K562 (cell line): ENCODE results near the gene FGF14. TPM values are rescaled to one million over a fixed set of nuclear protein-coding genes. Genes with fewer than 3 reads are reported as not detected.

ENCODE experiments used
- ATAC-seq: fragments of 200-7000 bp; cut with Tn5 transposase; 3 replicates; pipeline ENCODE4 v1.9.1; 2020; ENCODE audit warnings: moderate library complexity
- BruUV-seq: library from RNA; stranded (reverse); fragments of 400-500 nt; replicated peaks from 2 replicates; lab custom pipeline; 2021; lab: Mats Ljungman, UMichigan
- CTCF ChIA-PET: fragments of 300-600 bp; formaldehyde crosslinking; extraction: SDS; loops from one replicate; lab custom pipeline; 2021; ENCODE audit warnings: low intra/inter-chr PET ratio; lab: Yijun Ruan, JAX
- POLR2A ChIA-PET: fragments of 300-600, 350-650 bp; sonication (Branson Sonifier 250); formaldehyde crosslinking; extraction: SDS; loops from one replicate; lab custom pipeline; 2021; ENCODE audit warnings: antibody characterized with exemption, inconsistent platforms; lab: Yijun Ruan, JAX
- DNase-seq, 4 experiments: peaks; one replicate each; pipeline versions ENCODE4 v3.0.0 to v3.0.0-alpha.2; 2011 to 2018; ENCODE audit warnings: low spot score in 3 of 4, mixed read lengths in 3 of 4; ENCODE audit errors: extremely low read depth in 1 of 4
- FAIRE-seq: peaks from 2 replicates; lab custom pipeline; 2011; peaks lifted over from hg19 to GRCh38; lab: Jason Lieb, UNC
- H2AFZ ChIP-seq: 2 replicates; pipeline ENCODE4 v1.6.0; 2011; ENCODE audit warnings: low read depth, low read length, control low read depth, inconsistent platforms
- H3K27ac ChIP-seq: fragments of 200-600 bp; 3 replicates; pipeline ENCODE4 v1.8.0; 2011; ENCODE audit warnings: low read depth, mild to moderate bottlenecking, control low read depth, inconsistent platforms, low read length, moderate library complexity, mixed read lengths; ENCODE audit errors: extremely low read depth
- H3K27me3 ChIP-seq, 2 experiments: fragments of 300-600 bp in 1 of 2; 2 replicates in 1 of 2; 3 replicates in 1 of 2; pipeline versions ENCODE4 v1.6.0 to v1.8.0; 2011; ENCODE audit warnings: inconsistent platforms in 2 of 2, low read length in 2 of 2, mild to moderate bottlenecking in 1 of 2, mixed read lengths in 1 of 2, moderate library complexity in 1 of 2; ENCODE audit not compliant: control insufficient read depth in 2 of 2, insufficient read depth in 2 of 2
- H3K36me3 ChIP-seq: fragments of 300-600 bp; 3 replicates; pipeline ENCODE4 v1.8.0; 2011; ENCODE audit warnings: mild to moderate bottlenecking, low read length, inconsistent platforms; ENCODE audit not compliant: control insufficient read depth, insufficient read depth
- H3K4me1 ChIP-seq, 2 experiments: fragments of 200-600 bp in 1 of 2; replicated peaks in 1 of 2; 2 replicates in 1 of 2; 3 replicates in 1 of 2; pipeline versions ENCODE4 v1.5.1 to v1.8.0; 2011; ENCODE audit warnings: inconsistent platforms in 2 of 2, low read length in 2 of 2, mild to moderate bottlenecking in 1 of 2, mixed read lengths in 1 of 2, moderate library complexity in 1 of 2; ENCODE audit not compliant: control insufficient read depth in 2 of 2, insufficient read depth in 2 of 2
- H3K4me2 ChIP-seq: 2 replicates; pipeline ENCODE4 v1.6.1; 2011; ENCODE audit warnings: low read length, control low read depth, inconsistent platforms, mixed read lengths; ENCODE audit not compliant: insufficient read depth
- H3K4me3 ChIP-seq: fragments of 200-600 bp; sonication (generic), shearing (Covaris generic); 2 replicates; pipeline ENCODE4 v1.5.1; 2016; ENCODE audit warnings: control low read depth, inconsistent platforms
- H3K79me2 ChIP-seq: fragments of 200-600 bp; 3 replicates; pipeline ENCODE4 v1.8.0; 2011; ENCODE audit warnings: low read length, inconsistent platforms; ENCODE audit not compliant: control insufficient read depth, insufficient read depth
- H3K9ac ChIP-seq, 2 experiments: 2 replicates each; pipeline versions ENCODE4 v1.6.0 to v1.6.1; 2011; ENCODE audit warnings: low read depth in 2 of 2, low read length in 2 of 2, control low read depth in 1 of 2, inconsistent platforms in 1 of 2, mild to moderate bottlenecking in 1 of 2, mixed read lengths in 1 of 2; ENCODE audit not compliant: insufficient read depth in 1 of 2
- H3K9me1 ChIP-seq: one replicate; pipeline ENCODE4 v1.6.0; 2011; ENCODE audit warnings: inconsistent platforms, mild to moderate bottlenecking, low read length, moderate library complexity; ENCODE audit not compliant: control insufficient read depth, insufficient read depth
- H3K9me3 ChIP-seq: replicated peaks from 2 replicates; pipeline ENCODE4 v1.5.1; 2011; ENCODE audit warnings: low read depth, low read length, inconsistent platforms; ENCODE audit not compliant: control insufficient read depth, insufficient read depth
- H4K20me1 ChIP-seq: replicated peaks from 2 replicates; pipeline ENCODE4 v1.6.1; 2011; ENCODE audit warnings: low read length, inconsistent platforms, mixed read lengths; ENCODE audit not compliant: control insufficient read depth, insufficient read depth
- ARNT ChIP-seq, 2 experiments: fragments of 450-650 bp; IDR thresholded peaks; 2 replicates each; pipeline ENCODE4 v1.6.1; 2016; ENCODE audit warnings: mild to moderate bottlenecking in 1 of 2
- ATF3 ChIP-seq, 2 experiments: fragments of 450-650 bp in 1 of 2; sonication (generic) in 1 of 2; formaldehyde crosslinking in 1 of 2; IDR thresholded peaks in 1 of 2; conservative IDR thresholded peaks in 1 of 2; 2 replicates each; pipeline versions ENCODE4 v1.6.1 to v1.8.1; 2016 to 2023; ENCODE audit warnings: mild to moderate bottlenecking in 2 of 2, moderate library complexity in 2 of 2, inconsistent platforms in 1 of 2, missing genetic modification reagents in 1 of 2
- FOXA3 ChIP-seq, 2 experiments: fragments of 450-650 bp in 1 of 2; sonication (generic) in 1 of 2; formaldehyde crosslinking; IDR thresholded peaks in 1 of 2; conservative IDR thresholded peaks in 1 of 2; 2 replicates each; pipeline versions ENCODE4 v1.4.0 to v1.8.0; 2020 to 2022; ENCODE audit warnings: mild to moderate bottlenecking in 2 of 2, missing genetic modification reagents in 1 of 2
- HOXB6 ChIP-seq: fragments of 250-450 bp; sonication (Bioruptor Pico); IDR thresholded peaks from 2 replicates; pipeline ENCODE4 v1.5.1; 2022; ENCODE audit warnings: mild to moderate bottlenecking, borderline replicate concordance
- IRF2 ChIP-seq: sonication (generic); formaldehyde crosslinking; IDR thresholded peaks from 2 replicates; pipeline ENCODE4 v1.8.1; 2022; ENCODE audit warnings: mild to moderate bottlenecking, missing genetic modification reagents
- IRF9 ChIP-seq: fragments of 450-650 bp; IDR thresholded peaks from 2 replicates; pipeline ENCODE4 v1.6.1; 2016; ENCODE audit warnings: missing biosample characterization, missing genetic modification characterization
- NR2C2 ChIP-seq, 2 experiments: fragments of 200-800 bp in 1 of 2; sonication (Bioruptor generic) in 1 of 2; sonication (generic) in 1 of 2; formaldehyde crosslinking in 1 of 2; IDR thresholded peaks; 2 replicates each; pipeline versions ENCODE4 v1.6.1 to v1.8.0; 2016 to 2022; ENCODE audit warnings: mild to moderate bottlenecking in 1 of 2, missing compliant biosample characterization in 1 of 2, missing genetic modification characterization in 1 of 2, missing genetic modification reagents in 1 of 2
- PHB2 ChIP-seq: fragments of 450-650 bp; IDR thresholded peaks from 2 replicates; pipeline ENCODE4 v1.6.1; 2017; ENCODE audit warnings: low read depth
- RREB1 ChIP-seq: fragments of 250-450 bp; sonication (Bioruptor Pico); IDR thresholded peaks from 2 replicates; pipeline ENCODE4 v1.4.0; 2020
- SMAD3 ChIP-seq: fragments of 450-650 bp; formaldehyde crosslinking; conservative IDR thresholded peaks from 2 replicates; pipeline ENCODE4 v1.4.0; 2020; ENCODE audit warnings: mild to moderate bottlenecking
- SRSF9 ChIP-seq: fragments of 200-400 bp; formaldehyde crosslinking; IDR thresholded peaks from 2 replicates; pipeline ENCODE4 v1.6.1; 2017; ENCODE audit warnings: low read depth, low read length, borderline replicate concordance
- ZNF121 ChIP-seq: sonication (generic); formaldehyde crosslinking; conservative IDR thresholded peaks from 2 replicates; pipeline ENCODE4 v1.8.0; 2022; ENCODE audit warnings: missing genetic modification reagents
- WGBS: fragments of 100-300 bp; shearing (Covaris generic); methylation state at CpG from one replicate; pipeline ENCODE4 v1.1.6; 2016; ENCODE audit warnings: low coverage, mixed read lengths; ENCODE audit not compliant: insufficient coverage; ENCODE audit errors: missing lambda C conversion rate; 5-methylcytosine and 5-hydroxymethylcytosine counted together
- in situ Hi-C: fragments of 300-500 bp; cut with MboI; formaldehyde crosslinking; loops from 4 replicates; pipeline ENCODE4 v1.15.0; 2018; ENCODE audit warnings: inconsistent platforms, mixed read lengths
- intact Hi-C: fragments of 100-400 bp; cut with micrococcal nuclease; formaldehyde crosslinking; loops from 2 replicates; pipeline ENCODE4 v1.14.2; 2022
- polyA plus RNA-seq, 8 experiments: library from polyadenylated mRNA; depleted of rRNA in 4 of 8; stranded (reverse) in 5 of 8; unstranded in 3 of 8; fragments of >200 nt; fragmentation: Nextera tagmentation in 2 of 8; fragmentation: Illumina TruSeq in 1 of 8; extraction: Ambion mirVana in 2 of 8; extraction: Trizol in 1 of 8; gene quantifications; 2 replicates each; pipeline versions ENCODE4 v1.2.1 to v1.2.3, GENCODE V29; 2011 to 2014; ENCODE audit warnings: inconsistent platforms in 1 of 8, missing spikeins in 1 of 8
- total RNA-seq, 7 experiments: library from RNA; depleted of rRNA in 6 of 7; stranded (reverse); fragments of >200 nt in 6 of 7; fragmentation: Illumina TruSeq in 2 of 7; extraction: Trizol in 2 of 7; gene quantifications; 2 replicates each; pipeline versions ENCODE4 v1.2.1 to v1.2.3, GENCODE V29; 2011 to 2021; ENCODE audit warnings: low replicate concordance in 1 of 7

The FGF14 gene
- total and polyA plus RNA-seq, 9 of the 15 experiments (the other 6 are each of a cell fraction or from before 2014, with no cell fraction given): not detected

- no peaks in the 10 kb centered on the region for H3K4me1 ChIP-seq
- no peak overlapping the region for H3K4me2 ChIP-seq
- CTCF ChIA-PET: no interaction called here
- DNase-seq (no peak), ATAC-seq (no peak), FAIRE-seq (no peak)
- intact Hi-C loops: no loop called here
- no peak overlapping the region for H3K9ac ChIP-seq
- H3K9me3 ChIP-seq: no peaks in the 10 kb centered on the region
- H3K27me3 ChIP-seq: no peaks in the 10 kb centered on the region
- BruUV-seq: no TSS peak
- H3K79me2 ChIP-seq: no peaks in the 10 kb centered on the region
- 0% methylated on average over 1 of the region's 1 CpG for WGBS
- no peaks in the 10 kb centered on the region for H4K20me1 ChIP-seq
- TF ChIP-seq HOXB6 (CRISPR knock-in tag) (no peak), ATF3 (IDR thresholded peaks at IDR 0.05) (no peak), ATF3 (CRISPR knock-in tag; conservative IDR thresholded peaks at IDR 0.05) (no peak), ZNF121 (CRISPR knock-in tag) (no peak), IRF2 (CRISPR knock-in tag) (no peak), NR2C2 (CRISPR knock-in tag; IDR thresholded peaks at IDR 0.05) (no peak), NR2C2 (tag; IDR thresholded peaks at IDR 0.05) (no peak), SRSF9 (no peak), FOXA3 (CRISPR knock-in tag; conservative IDR thresholded peaks at IDR 0.05 in 1 of 2, IDR thresholded peaks at IDR 0.05 in 1 of 2) (no peak), ARNT (IDR thresholded peaks at IDR 0.05) (no peak), SMAD3 (no peak), PHB2 (no peak), RREB1 (CRISPR knock-in tag) (no peak), IRF9 (tag) (no peak)
- TF ChIP-seq, all 486 proteins: peak for 0
- H2AFZ ChIP-seq: no peak overlapping the region
- no peak overlapping the region for H3K4me3 ChIP-seq
- no peaks in the 10 kb centered on the region for H3K36me3 ChIP-seq
- POLR2A ChIA-PET: interaction anchor here (0.6 kb wide), 1 partner anchor 342 kb away, joined by 3 read pairs; no protein-coding TSS in a partner anchor
- in situ Hi-C loops: no loop called here
- no peaks in the 10 kb centered on the region for H3K9me1 ChIP-seq
- H3K27ac ChIP-seq: no peak overlapping the region
These were observed 41.4 kb upstream of the FGF14 start for GRCh38 chr13:102443249-102443648.
